Measurements from ENCODE around the gene MRPS31. TPM values are rescaled to one million over a fixed set of nuclear protein-coding genes. Genes with fewer than 3 reads are reported as not detected.

MRPS31 gene
- total and polyA plus RNA-seq, 2 donors (not counting 1 experiment from before 2014, with no cell fraction given): 20.5 to 34.4 TPM

- H3K4me3 ChIP-seq (ENCODE audit: control extremely low read depth in 1 of 5, extremely low read depth in 1 of 5, insufficient read depth in 1 of 5, low read depth in 2 of 5, low read length in 4 of 5): no peak overlapping the region
- no peaks in the 10 kb centered on the region for H3K79me2 ChIP-seq (ENCODE audit: control insufficient read depth, insufficient read depth, low read length)
- no peaks in the 10 kb centered on the region for H3K27me3 ChIP-seq (replicated peaks in 1 of 4; ENCODE audit: control extremely low read depth in 1 of 4, control insufficient read depth in 3 of 4, insufficient read depth in 4 of 4, low read length in 3 of 4)
- Mint-ChIP-seq H3K9me3 (ENCODE audit: insufficient read depth) (no peaks in the 10 kb centered on the region), H3K4me3 (no peak overlapping the region), H3K27me3 (no peaks in the 10 kb centered on the region), H3K4me1 (peaks cover 22% of the 10 kb centered on the region), H3K27ac (no peak overlapping the region)
- peaks cover 3 to 11% of the 10 kb centered on the region in 2 donors for H3K4me1 ChIP-seq (ENCODE audit: control insufficient read depth in 2 of 2, insufficient read depth in 2 of 2, low read length in 2 of 2)
- no peaks in the 10 kb centered on the region for H4K20me1 ChIP-seq (ENCODE audit: control insufficient read depth, insufficient read depth, low read length, poor library complexity, severe bottlenecking)
- H3K36me3 ChIP-seq (replicated peaks in 1 of 2; ENCODE audit: control extremely low read depth in 1 of 2, control insufficient read depth in 1 of 2, extremely low read depth in 1 of 2, insufficient read depth in 2 of 2, low read length in 1 of 2): no peaks in the 10 kb centered on the region
- intact Hi-C loops (cut with micrococcal nuclease): no loop called here
- H3K9ac ChIP-seq (ENCODE audit: low read length): no peak overlapping the region
- no peak overlapping the region for H2AFZ ChIP-seq (ENCODE audit: insufficient read depth, low read depth, low read length, poor library complexity, severe bottlenecking)
- no peak for TF ChIP-seq CTCF (IDR thresholded peaks at IDR 0.05)
- TF ChIP-seq EZH2 (IDR thresholded peaks at IDR 0.05; ENCODE audit: borderline replicate concordance, insufficient read depth, low read depth, low read length, poor library complexity, severe bottlenecking): no peak
- no peak overlapping the region for H3K4me2 ChIP-seq (replicated peaks; ENCODE audit: low read depth, low read length, poor library complexity, severe bottlenecking)
- no peaks in the 10 kb centered on the region for H3K9me3 ChIP-seq (ENCODE audit: control extremely low read depth in 1 of 3, control insufficient read depth in 2 of 3, insufficient read depth in 1 of 3, low read length in 2 of 3)
- no peak for ATAC-seq (ENCODE audit: low read depth)
- WGBS (ENCODE audit: insufficient coverage): 80% methylated on average over 1 of the region's 2 CpGs
- no peak overlapping the region for H3K27ac ChIP-seq (ENCODE audit: low read length in 2 of 2)
- POLR2A ChIA-PET: no interaction called here
- CTCF ChIA-PET: interaction anchor here (0.7 kb wide), 1 partner anchor 227 kb away, joined by 3 read pairs; no protein-coding TSS in a partner anchor
- DNase-seq: no peak
These were observed 78.0 kb downstream of the MRPS31 start for GRCh38 chr13:40692946-40693345.

GRCh38 chr13:40688781-40689180, 82.2 kb downstream of the MRPS31 start:
- ChIA-PET CTCF (interaction anchor here (0.7 to 1.8 kb wide), 5 partner anchors 20 to 1005 kb away, joined by 3 to 4 read pairs (median 4); no protein-coding TSS in a partner anchor), POLR2A (no interaction called here)
- H3K4me1 ChIP-seq (ENCODE audit: control insufficient read depth in 2 of 2, insufficient read depth in 2 of 2, low read length in 2 of 2): no peaks in the 10 kb centered on the region
- H2AFZ ChIP-seq (ENCODE audit: insufficient read depth, low read depth, low read length, poor library complexity, severe bottlenecking): no peak overlapping the region
- ATAC-seq (ENCODE audit: low read depth) (no peak), DNase-seq (no peak)
- no peaks in the 10 kb centered on the region for H3K9me3 Mint-ChIP-seq (ENCODE audit: insufficient read depth)
- no peaks in the 10 kb centered on the region for H3K36me3 ChIP-seq (replicated peaks in 1 of 2; ENCODE audit: control extremely low read depth in 1 of 2, control insufficient read depth in 1 of 2, extremely low read depth in 1 of 2, insufficient read depth in 2 of 2, low read length in 1 of 2)
- H3K4me2 ChIP-seq (replicated peaks; ENCODE audit: low read depth, low read length, poor library complexity, severe bottlenecking): no peak overlapping the region
- no peaks in the 10 kb centered on the region for H3K27me3 ChIP-seq (replicated peaks in 1 of 4; ENCODE audit: control extremely low read depth in 1 of 4, control insufficient read depth in 3 of 4, insufficient read depth in 4 of 4, low read length in 3 of 4)
- H3K4me1 Mint-ChIP-seq: peaks cover 2% of the 10 kb centered on the region
- no CpG with 5 or more reads among the region's 3 CpGs for WGBS (ENCODE audit: insufficient coverage)
- H3K79me2 ChIP-seq (ENCODE audit: control insufficient read depth, insufficient read depth, low read length): no peaks in the 10 kb centered on the region
- no peak overlapping the region for H3K9ac ChIP-seq (ENCODE audit: low read length)
- H4K20me1 ChIP-seq (ENCODE audit: control insufficient read depth, insufficient read depth, low read length, poor library complexity, severe bottlenecking): no peaks in the 10 kb centered on the region
- TF ChIP-seq CTCF (IDR thresholded peaks at IDR 0.05): no peak
- no peak for TF ChIP-seq EZH2 (IDR thresholded peaks at IDR 0.05; ENCODE audit: borderline replicate concordance, insufficient read depth, low read depth, low read length, poor library complexity, severe bottlenecking)
- intact Hi-C loops (cut with micrococcal nuclease): no loop called here
- no peaks in the 10 kb centered on the region for H3K27me3 Mint-ChIP-seq
- H3K4me3 Mint-ChIP-seq: no peak overlapping the region
- H3K27ac Mint-ChIP-seq: no peak overlapping the region
- no peaks in the 10 kb centered on the region for H3K9me3 ChIP-seq (ENCODE audit: control extremely low read depth in 1 of 3, control insufficient read depth in 2 of 3, insufficient read depth in 1 of 3, low read length in 2 of 3)
- H3K27ac ChIP-seq (ENCODE audit: low read length in 2 of 2): no peak overlapping the region
- H3K4me3 ChIP-seq (ENCODE audit: control extremely low read depth in 1 of 5, extremely low read depth in 1 of 5, insufficient read depth in 1 of 5, low read depth in 2 of 5, low read length in 4 of 5): no peak overlapping the region

All from B cell (primary cell).